ENCODE measurements around the gene ZBTB2. TPM values are rescaled to one million over a fixed set of nuclear protein-coding genes. Genes with fewer than 3 reads are reported as not detected.
A peak's percentile ranks its signal among the peaks of the same experiment; 100 is the strongest.

The ZBTB2 gene
- total RNA-seq, 1 experiment from 2014 or later: 20.3 TPM

- Histone ChIP-seq H3K9ac (ENCODE audit: low read length) (no peak overlapping the region), H3K27ac (ENCODE audit: low read length) (no peak overlapping the region), H3K4me3 (ENCODE audit: low read length) (no peak overlapping the region), H3K4me2 (ENCODE audit: low read length) (no peak overlapping the region), H3K27me3 (ENCODE audit: low read length) (no peaks in the 10 kb centered on the region), H3K79me2 (ENCODE audit: low read length) (peaks cover 53% of the 10 kb centered on the region), H3K36me3 (ENCODE audit: low read depth, low read length) (peaks cover 20% of the 10 kb centered on the region), H3K9me3 (ENCODE audit: low read length) (no peaks in the 10 kb centered on the region), H3K4me1 (ENCODE audit: insufficient read depth, low read length) (peaks cover 18% of the 10 kb centered on the region), H2AFZ (ENCODE audit: low read length) (no peak overlapping the region), H3F3A (ENCODE audit: low read length, unreplicated experiment) (peaks cover 6% of the 10 kb centered on the region), H4K20me1 (ENCODE audit: low read length) (0 out of 2 replicates have a peak, but pooled peaks cover 5% of the 10 kb centered on the region), H3K9me2 (replicated peaks; ENCODE audit: low read length) (no peaks in the 10 kb centered on the region)
- ChIA-PET CTCF (no interaction called here), POLR2A (ENCODE audit: unreplicated experiment) (no interaction called here)
- BruUV-seq (replicated peaks): no TSS peak
- intact Hi-C loops (cut with micrococcal nuclease): no loop called here
- TF ChIP-seq EZH2phosphoT487 (IDR thresholded peaks at IDR 0.05; ENCODE audit: borderline replicate concordance, low read length) (no peak), CTCF (conservative IDR thresholded peaks at IDR 0.05; ENCODE audit: low read depth, low read length) (no peak), EZH2 (IDR thresholded peaks at IDR 0.05; ENCODE audit: low read length, unreplicated experiment) (no peak)
- ATAC-seq: no peak
- no peak for DNase-seq
These were observed 12.6 kb upstream of the ZBTB2 start for GRCh38 chr6:151403919-151404308.

- Histone ChIP-seq H4K20me1 (ENCODE audit: low read length) (0 out of 2 replicates have a peak, but pooled peaks cover 5% of the 10 kb centered on the region), H3K27me3 (ENCODE audit: low read length) (no peaks in the 10 kb centered on the region), H3F3A (ENCODE audit: low read length, unreplicated experiment) (peaks cover 6% of the 10 kb centered on the region), H3K9me2 (replicated peaks; ENCODE audit: low read length) (no peaks in the 10 kb centered on the region), H2AFZ (ENCODE audit: low read length) (no peak overlapping the region), H3K4me1 (ENCODE audit: insufficient read depth, low read length) (peaks cover 18% of the 10 kb centered on the region), H3K9ac (ENCODE audit: low read length) (no peak overlapping the region), H3K27ac (ENCODE audit: low read length) (no peak overlapping the region), H3K79me2 (ENCODE audit: low read length) (peaks cover 69% of the 10 kb centered on the region), H3K36me3 (ENCODE audit: low read depth, low read length) (peaks cover 20% of the 10 kb centered on the region), H3K4me2 (ENCODE audit: low read length) (no peak overlapping the region), H3K9me3 (ENCODE audit: low read length) (no peaks in the 10 kb centered on the region), H3K4me3 (ENCODE audit: low read length) (no peak overlapping the region)
- TF ChIP-seq EZH2phosphoT487 (IDR thresholded peaks at IDR 0.05; ENCODE audit: borderline replicate concordance, low read length) (no peak), EZH2 (IDR thresholded peaks at IDR 0.05; ENCODE audit: low read length, unreplicated experiment) (no peak), CTCF (conservative IDR thresholded peaks at IDR 0.05; ENCODE audit: low read depth, low read length) (no peak)
- POLR2A ChIA-PET (ENCODE audit: unreplicated experiment): no interaction called here
- intact Hi-C loops (cut with micrococcal nuclease): no loop called here
- DNase-seq: no peak
- BruUV-seq (replicated peaks): no TSS peak
- ATAC-seq: no peak
- CTCF ChIA-PET: no interaction called here
These were observed 10.9 kb upstream of the ZBTB2 start for GRCh38 chr6:151402228-151402627.

- intact Hi-C loops (cut with micrococcal nuclease): no loop called here
- H3K4me2 ChIP-seq (ENCODE audit: low read length): 0 out of 2 replicates have a peak overlapping the region, but pooled peaks have one; percentile 57
- peaks cover 14% of the 10 kb centered on the region for H3K36me3 ChIP-seq (ENCODE audit: low read depth, low read length)
These were observed 9.1 kb upstream of the ZBTB2 start for GRCh38 chr6:151400473-151400872.

More at GRCh38 chr6:151400473-151400872, 9.1 kb upstream of the ZBTB2 start:
- DNase-seq (peak; percentile 65), ATAC-seq (peak; percentile 79)
- Histone ChIP-seq H3K4me1 (ENCODE audit: insufficient read depth, low read length) (peaks cover 18% of the 10 kb centered on the region), H3K27ac (ENCODE audit: low read length) (peak overlapping the region; percentile 69), H3K9me3 (ENCODE audit: low read length) (no peaks in the 10 kb centered on the region), H3K4me3 (ENCODE audit: low read length) (no peak overlapping the region), H3K9me2 (replicated peaks; ENCODE audit: low read length) (no peaks in the 10 kb centered on the region), H4K20me1 (ENCODE audit: low read length) (0 out of 2 replicates have a peak, but pooled peaks cover 5% of the 10 kb centered on the region), H3K9ac (ENCODE audit: low read length) (no peak overlapping the region), H3K27me3 (ENCODE audit: low read length) (no peaks in the 10 kb centered on the region), H3K79me2 (ENCODE audit: low read length) (peaks cover 87% of the 10 kb centered on the region), H3F3A (ENCODE audit: low read length, unreplicated experiment) (peaks cover 6% of the 10 kb centered on the region), H2AFZ (ENCODE audit: low read length) (no peak overlapping the region)
- no TSS peak for BruUV-seq (replicated peaks)
- POLR2A ChIA-PET (ENCODE audit: unreplicated experiment): no interaction called here
- CTCF ChIA-PET: no interaction called here
- no peak for TF ChIP-seq EZH2 (IDR thresholded peaks at IDR 0.05; ENCODE audit: low read length, unreplicated experiment)
- no peak for TF ChIP-seq CTCF (conservative IDR thresholded peaks at IDR 0.05; ENCODE audit: low read depth, low read length)
- no peak for TF ChIP-seq EZH2phosphoT487 (IDR thresholded peaks at IDR 0.05; ENCODE audit: borderline replicate concordance, low read length)
